Measurements from ENCODE around the gene FN1.

Gene FN1

DNA sequence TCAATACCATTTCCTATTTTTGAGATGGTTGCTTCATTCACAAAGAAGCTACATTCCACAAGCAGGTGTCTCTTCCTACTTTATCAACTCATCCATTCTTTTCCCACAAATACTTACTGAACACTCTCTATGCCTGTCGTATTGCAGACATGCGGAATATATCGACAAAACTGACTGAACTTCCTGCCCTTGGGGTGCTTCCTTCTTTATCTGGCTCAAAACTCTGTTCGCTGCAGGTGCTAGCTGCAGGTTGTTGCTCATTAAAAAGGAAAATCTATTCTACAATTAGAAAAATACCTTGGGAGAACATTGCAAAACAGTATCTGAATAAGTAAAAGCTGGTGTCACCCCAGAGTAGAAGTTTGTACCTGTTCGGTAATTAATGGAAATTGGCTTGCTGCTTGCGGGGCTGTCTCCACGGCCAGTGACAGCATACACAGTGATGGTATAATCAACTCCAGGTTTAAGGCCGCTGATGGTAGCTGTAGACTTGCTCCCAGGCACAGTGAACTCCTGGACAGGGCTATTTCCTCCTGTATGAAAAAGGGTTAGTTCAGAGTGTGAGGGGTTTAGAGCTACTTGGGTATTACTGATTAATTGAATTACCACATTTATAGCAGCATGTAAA is 52.1 kb downstream of the FN1 start:
- no peak for DNase-seq (ENCODE audit: low read depth)

- DNase-seq (ENCODE audit: low read depth): no peak
Observed at GRCh38 chr2:215382480-215382879, 53.4 kb downstream of the FN1 start.

DNA sequence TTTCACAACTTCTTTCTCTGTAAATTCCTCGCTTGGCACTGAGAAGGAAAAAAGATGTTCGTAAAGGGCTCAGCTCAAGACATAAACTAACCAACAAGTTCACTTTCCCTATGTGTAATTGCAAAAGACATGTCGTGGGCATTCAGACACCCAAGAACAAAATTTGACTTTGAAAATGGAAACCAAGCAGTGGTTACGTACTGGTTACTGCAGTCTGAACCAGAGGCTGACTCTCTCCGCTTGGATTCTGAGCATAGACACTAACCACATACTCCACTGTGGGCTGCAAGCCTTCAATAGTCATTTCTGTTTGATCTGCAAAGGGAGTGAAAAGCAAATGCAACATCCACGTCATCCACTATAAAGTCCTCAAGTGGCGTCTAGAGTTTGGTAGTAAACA is 53.9 kb downstream of the FN1 start:
- DNase-seq (ENCODE audit: low read depth): no peak

DNA sequence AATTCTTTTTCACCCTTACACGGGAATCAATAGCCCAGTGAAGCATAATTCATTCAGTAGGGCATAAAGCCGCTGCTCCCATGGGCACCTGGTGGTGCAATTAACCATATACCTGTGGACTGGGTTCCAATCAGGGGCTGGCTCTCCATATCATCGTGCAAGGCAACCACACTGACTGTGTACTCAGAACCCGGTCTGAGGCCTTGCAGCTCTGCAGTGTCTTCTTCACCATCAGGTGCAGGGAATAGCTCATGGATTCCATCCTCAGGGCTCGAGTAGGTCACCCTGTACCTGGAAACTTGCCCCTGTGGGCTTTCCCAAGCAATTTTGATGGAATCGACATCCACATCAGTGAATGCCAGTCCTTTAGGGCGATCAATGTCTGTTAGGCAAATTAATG is 55.2 kb downstream of the FN1 start:
- DNase-seq (ENCODE audit: low read depth): no peak

DNA sequence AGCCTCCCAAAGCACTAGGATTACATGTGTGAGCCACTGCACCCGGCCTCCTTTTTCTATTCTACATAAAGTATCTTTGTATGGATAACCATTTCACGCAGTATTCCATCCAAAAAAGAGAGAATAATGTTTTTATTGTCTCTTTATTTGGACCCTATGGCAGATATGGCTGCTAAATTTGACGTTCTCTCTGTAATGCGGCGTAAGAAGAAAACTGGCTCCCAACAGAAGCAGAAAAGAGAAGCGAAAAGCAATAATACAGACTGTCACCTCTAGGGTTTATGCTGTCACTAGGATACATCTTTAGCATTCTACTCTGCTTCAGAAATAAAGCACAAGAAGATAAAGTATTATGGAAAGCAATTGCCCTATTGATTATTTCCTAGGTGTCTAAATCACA is 55.9 kb downstream of the FN1 start:
- DNase-seq (ENCODE audit: low read depth): no peak

DNA sequence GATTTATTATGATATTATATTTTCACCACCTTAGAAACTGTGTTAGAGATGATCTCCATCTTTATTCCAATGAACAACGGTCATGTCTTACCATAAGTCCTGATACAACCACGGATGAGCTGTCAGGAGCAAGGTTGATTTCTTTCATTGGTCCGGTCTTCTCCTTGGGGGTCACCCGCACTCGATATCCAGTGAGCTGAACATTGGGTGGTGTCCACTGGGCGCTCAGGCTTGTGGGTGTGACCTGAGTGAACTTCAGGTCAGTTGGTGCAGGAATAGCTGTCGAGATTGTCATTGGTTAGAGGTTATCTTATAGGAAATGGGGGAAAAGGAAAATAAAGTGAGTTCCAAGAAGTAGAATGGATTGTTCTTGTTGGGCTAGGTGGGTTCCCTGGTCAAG is 56.8 kb downstream of the FN1 start:
- no peak for DNase-seq (ENCODE audit: low read depth)

DNA sequence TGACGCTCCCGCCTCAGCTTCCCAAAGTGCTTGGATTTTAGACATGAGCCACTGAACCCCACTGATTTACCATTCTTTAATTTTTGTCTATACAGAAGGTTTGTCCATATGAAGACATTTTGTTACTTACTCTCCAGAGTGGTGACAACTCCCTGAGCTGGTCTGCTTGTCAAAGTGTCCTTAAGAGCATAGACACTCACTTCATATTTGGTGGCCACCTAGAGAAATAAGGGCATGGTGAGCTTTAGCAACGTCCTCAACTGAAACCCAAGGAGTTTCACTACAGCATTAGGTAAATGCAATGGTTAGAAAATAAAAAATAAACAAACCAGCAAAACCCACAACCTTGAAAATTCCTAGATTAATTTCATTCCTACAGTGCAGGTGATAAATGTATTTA is 57.8 kb downstream of the FN1 start:
- no peak for DNase-seq (ENCODE audit: low read depth)

- no peak for DNase-seq (ENCODE audit: low read depth)
Observed at GRCh38 chr2:215377283-215377682, 58.6 kb downstream of the FN1 start.

- no peak for DNase-seq (ENCODE audit: low read depth)
Observed at GRCh38 chr2:215376103-215376780, 59.6 kb downstream of the FN1 start.

GRCh38 chr2:215375467-215375830 is 60.4 kb downstream of the FN1 start:
- no peak for DNase-seq (ENCODE audit: low read depth)

DNA sequence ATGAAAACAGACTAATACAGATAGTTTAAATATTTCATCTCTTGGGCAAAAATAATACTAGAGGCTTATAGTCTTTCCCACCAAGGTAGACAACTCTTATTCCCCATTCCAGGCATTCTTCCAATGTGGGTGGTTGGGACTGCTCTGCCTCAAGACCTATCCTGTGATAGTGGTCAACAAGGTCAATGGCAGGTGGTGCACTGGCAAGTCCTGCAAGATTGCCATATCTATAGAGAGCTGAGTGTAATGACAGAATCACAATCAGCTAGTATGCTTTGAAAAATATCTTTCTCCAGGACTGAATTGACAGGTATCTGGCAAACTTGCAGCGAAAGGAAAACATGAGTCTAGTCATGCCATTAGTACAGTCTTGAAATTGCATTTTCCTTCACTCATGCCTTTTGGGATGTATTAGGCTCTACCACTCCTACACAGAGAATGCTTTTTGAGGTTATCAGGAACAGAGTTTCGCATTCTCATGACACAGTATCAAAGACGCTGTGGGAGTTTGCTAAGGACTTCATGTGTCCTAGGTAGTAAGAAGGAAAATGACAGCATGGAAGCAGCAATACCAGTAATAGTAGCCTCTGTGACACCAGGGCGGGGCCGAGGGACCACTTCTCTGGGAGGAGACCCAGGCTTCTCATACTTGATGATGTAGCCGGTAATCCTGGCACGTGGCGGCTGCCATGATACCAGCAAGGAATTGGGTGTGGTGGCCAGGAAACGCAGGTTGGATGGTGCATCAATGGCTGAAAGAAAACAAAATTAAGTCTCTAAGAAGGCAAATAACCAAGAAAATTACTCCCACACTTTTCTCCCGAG is 61.0 kb downstream of the FN1 start:
- DNase-seq (ENCODE audit: low read depth): no peak

DNA sequence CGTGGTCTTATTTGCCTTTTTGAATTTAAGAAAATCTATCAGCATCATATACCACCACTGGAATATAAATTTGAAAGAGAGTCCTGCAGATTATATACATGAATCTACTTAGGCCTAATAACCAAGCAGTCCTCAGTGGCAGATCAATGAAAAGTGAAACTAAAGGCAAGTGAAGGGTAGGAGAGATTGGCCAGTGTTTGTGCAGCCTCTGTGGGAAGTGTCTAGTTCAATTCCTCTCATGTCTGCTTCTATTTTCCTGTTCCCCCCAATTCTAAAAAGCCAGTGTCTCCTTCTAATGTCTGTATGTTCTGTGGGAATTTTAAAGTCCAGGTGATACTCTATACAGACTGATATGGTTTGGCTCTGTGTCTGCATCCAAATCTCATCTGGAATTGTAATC is 61.9 kb downstream of the FN1 start:
- no peak for DNase-seq (ENCODE audit: low read depth)

- no peak for DNase-seq (ENCODE audit: low read depth)
Observed at GRCh38 chr2:215372968-215373649, 62.8 kb downstream of the FN1 start.

- DNase-seq (ENCODE audit: low read depth): no peak
Observed at GRCh38 chr2:215371915-215372897, 63.7 kb downstream of the FN1 start.

DNA sequence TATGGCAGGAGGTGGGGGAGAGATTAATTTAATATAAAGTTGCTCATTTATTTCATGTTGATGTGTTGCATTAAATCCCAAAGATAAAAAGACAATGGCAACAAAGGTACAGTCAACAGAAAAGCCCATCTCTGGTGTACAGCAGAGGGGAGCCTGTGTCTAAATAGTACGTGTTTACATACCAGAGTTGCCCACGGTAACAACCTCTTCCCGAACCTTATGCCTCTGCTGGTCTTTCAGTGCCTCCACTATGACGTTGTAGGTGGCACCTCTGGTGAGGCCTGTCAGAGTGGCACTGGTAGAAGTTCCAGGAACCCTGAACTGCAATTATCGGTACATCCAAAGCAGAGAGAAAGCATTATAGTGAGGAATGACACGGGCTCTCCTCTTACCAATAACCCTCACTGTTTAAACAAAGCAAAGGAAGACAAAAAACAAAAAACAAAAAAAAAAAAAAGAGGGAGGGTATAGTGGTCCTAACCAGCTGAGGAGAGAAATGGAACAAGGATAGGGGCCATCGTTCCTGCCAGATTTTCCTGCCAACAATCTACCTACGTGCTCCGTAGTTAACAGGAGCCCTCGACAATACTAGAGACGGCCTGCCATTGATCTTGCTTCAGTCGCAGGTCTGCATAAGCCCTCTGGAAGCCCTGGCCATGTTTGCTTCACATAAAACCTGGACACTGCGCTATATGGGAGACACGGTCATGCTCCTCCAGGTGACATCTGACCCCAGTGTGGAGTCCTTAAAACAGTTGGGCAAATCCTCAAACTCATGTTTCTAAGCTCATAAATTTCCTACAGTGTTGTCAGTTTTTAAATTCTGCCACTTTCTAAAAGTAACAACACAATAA is 65.5 kb downstream of the FN1 start:
- no peak for DNase-seq (ENCODE audit: low read depth)

GRCh38 chr2:215369181-215369760 is 66.6 kb downstream of the FN1 start:
- DNase-seq (ENCODE audit: low read depth): no peak

DNA sequence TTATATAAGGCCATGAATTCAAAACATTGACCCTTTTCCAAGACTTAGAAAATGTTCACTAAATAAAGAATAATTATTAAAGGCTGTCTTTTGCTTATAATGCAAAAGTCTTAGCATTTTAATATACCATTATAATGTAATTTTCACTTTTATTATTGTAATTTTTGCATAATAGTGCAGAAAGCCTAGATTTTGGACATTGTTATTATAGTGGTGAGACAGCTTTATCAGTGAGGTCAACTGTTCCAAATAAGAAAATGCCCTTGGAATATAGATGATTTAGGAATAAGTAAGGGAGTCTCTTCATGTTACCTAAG is 67.4 kb downstream of the FN1 start:
- DNase-seq (ENCODE audit: low read depth): no peak

DNA sequence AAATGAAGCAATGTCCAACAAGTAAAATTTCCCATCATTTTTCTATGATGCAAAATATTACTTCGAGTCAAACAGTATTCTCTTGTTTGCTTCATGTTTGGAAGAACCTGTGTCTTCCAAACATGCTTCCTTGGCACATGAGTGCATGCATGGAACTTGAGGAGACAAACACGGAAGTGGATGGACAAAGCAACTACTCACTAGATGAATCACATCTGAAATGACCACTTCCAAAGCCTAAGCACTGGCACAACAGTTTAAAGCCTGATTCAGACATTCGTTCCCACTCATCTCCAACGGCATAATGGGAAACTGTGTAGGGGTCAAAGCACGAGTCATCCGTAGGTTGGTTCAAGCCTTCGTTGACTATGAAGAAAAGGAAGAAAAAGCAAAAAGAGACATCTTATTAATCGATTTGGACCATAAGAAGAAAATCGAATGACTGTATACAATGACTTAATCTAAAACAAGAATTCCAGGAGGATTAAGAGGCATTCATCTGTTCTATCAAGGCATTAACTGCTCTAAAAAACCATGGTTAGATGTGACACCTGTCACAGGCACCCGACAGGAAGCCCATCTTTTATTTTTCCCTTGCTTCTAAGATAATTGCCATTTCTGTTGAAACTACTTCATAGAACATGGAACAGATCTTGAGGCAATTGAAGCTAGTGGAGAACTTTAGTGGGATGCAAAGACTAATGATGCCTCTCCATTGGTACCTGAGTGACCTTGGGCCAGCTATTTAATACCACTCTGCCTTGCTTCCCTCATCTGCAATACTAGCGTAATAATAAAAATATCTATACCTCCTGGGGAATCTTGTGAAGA is 68.0 kb downstream of the FN1 start:
- peak; percentile 56 for DNase-seq (ENCODE audit: low read depth)

- DNase-seq (ENCODE audit: low read depth): no peak
Observed at GRCh38 chr2:215366440-215367032, 69.3 kb downstream of the FN1 start.

All from HS-5 (cell line).